Vagina (tissue), 2 donors: Measurements from ENCODE around the gene TMEM106A.

ENCODE experiments used
- CTCF ChIP-seq, 3 experiments: fragments of 450-650 bp in 2 of 3; fragments of 200-600 bp in 1 of 3; sonication (generic) in 1 of 3; IDR thresholded peaks; one replicate each; pipeline ENCODE4 v1.5.1; 2017 to 2019; ENCODE audit warnings: antibody characterized with exemption in 3 of 3, mild to moderate bottlenecking in 2 of 3, moderate library complexity in 2 of 3
- POLR2A ChIP-seq, 2 donors: fragments of 450-650 bp; IDR thresholded peaks; one replicate each; pipeline ENCODE4 v1.6.1; 2017; ENCODE audit warnings: antibody characterized with exemption in 2 of 2, mild to moderate bottlenecking in 2 of 2, moderate library complexity in 2 of 2
- POLR2AphosphoS5 ChIP-seq, 2 donors: sonication (generic); formaldehyde crosslinking; IDR thresholded peaks; one replicate each; pipeline ENCODE4 v1.9.0; 2017; ENCODE audit warnings: antibody characterized with exemption in 2 of 2, mild to moderate bottlenecking in 2 of 2, low read depth in 1 of 2; ENCODE audit not compliant: insufficient read depth in 1 of 2

- TF ChIP-seq POLR2AphosphoS5 (IDR thresholded peaks at IDR 0.05; ENCODE audit: insufficient read depth in 1 of 2, low read depth in 1 of 2) (no peak), CTCF (IDR thresholded peaks at IDR 0.05) (no peak), POLR2A (IDR thresholded peaks at IDR 0.05) (no peak)
These were observed 1.1 kb upstream of the TMEM106A start for GRCh38 chr17:43210576-43210975.
